Ammon's horn (tissue), 1 donor: Measurements from ENCODE around the gene VPS13D.
A peak's percentile ranks its signal among the peaks of the same experiment; 100 is the strongest.

Experiments
- DNase-seq: peaks from one replicate; pipeline ENCODE4 v3.0.0-alpha.2; 2016; ENCODE audit warnings: low spot score

The VPS13D gene

GRCh38 chr1:12339811-12340543 lies 110.1 kb downstream of the VPS13D start:
- DNase-seq, result no peak

- no peak for DNase-seq
Observed at GRCh38 chr1:12340544-12340930, 110.7 kb downstream of the VPS13D start.

- no peak for DNase-seq
Observed at GRCh38 chr1:12341667-12342066, 111.8 kb downstream of the VPS13D start.

- peak; percentile 38 for DNase-seq
Observed at GRCh38 chr1:12342401-12343003, 112.7 kb downstream of the VPS13D start.

GRCh38 chr1:12343823-12344487 lies 114.1 kb downstream of the VPS13D start:
- peak; percentile 27 for DNase-seq

- peak; percentile 85 for DNase-seq
Observed at GRCh38 chr1:12344596-12345349, 114.9 kb downstream of the VPS13D start.

GRCh38 chr1:12345350-12346217 lies 115.8 kb downstream of the VPS13D start:
- peak; percentile 44 for DNase-seq

- no peak for DNase-seq
Observed at GRCh38 chr1:12346483-12347151, 116.8 kb downstream of the VPS13D start.

- DNase-seq, result no peak
Observed at GRCh38 chr1:12348113-12348512, 118.3 kb downstream of the VPS13D start.

GRCh38 chr1:12353981-12354380 lies 124.2 kb downstream of the VPS13D start:
- no peak for DNase-seq

GRCh38 chr1:12356004-12356890 lies 126.4 kb downstream of the VPS13D start:
- no peak for DNase-seq

GRCh38 chr1:12358499-12358898 lies 128.7 kb downstream of the VPS13D start:
- DNase-seq, result no peak

- DNase-seq, result no peak
Observed at GRCh38 chr1:12359359-12360133, 129.7 kb downstream of the VPS13D start.

- no peak for DNase-seq
Observed at GRCh38 chr1:12368646-12369045, 138.8 kb downstream of the VPS13D start.

GRCh38 chr1:12369258-12369657 lies 139.4 kb downstream of the VPS13D start:
- no peak for DNase-seq

GRCh38 chr1:12370333-12370975 lies 140.6 kb downstream of the VPS13D start:
- no peak for DNase-seq

GRCh38 chr1:12371053-12371452 lies 141.2 kb downstream of the VPS13D start:
- DNase-seq, result no peak

GRCh38 chr1:12372180-12372579 lies 142.3 kb downstream of the VPS13D start:
- no peak for DNase-seq

GRCh38 chr1:12372761-12373160 lies 142.9 kb downstream of the VPS13D start:
- DNase-seq, result no peak
